Sigmoid colon (tissue), 7 donors: ENCODE measurements around the gene ZBTB38. TPM values are rescaled to one million over a fixed set of nuclear protein-coding genes. Genes with fewer than 3 reads are reported as not detected.

Experiments
- DNase-seq: peaks from one replicate; pipeline ENCODE4 v3.0.0-alpha.2; 2019
- H3K27ac ChIP-seq, 4 donors: fragments of 200-600 bp; sonication (generic); one replicate each; pipeline ENCODE4 v1.5.1; 2016 to 2019; ENCODE audit warnings: mild to moderate bottlenecking in 1 of 4
- H3K27me3 ChIP-seq, 3 donors: fragments of 200-600 bp; sonication (generic); one replicate each; pipeline ENCODE4 v1.5.1; 2019; ENCODE audit warnings: mild to moderate bottlenecking in 1 of 3
- H3K36me3 ChIP-seq, 4 donors: fragments of 200-600 bp; sonication (generic); one replicate each; pipeline ENCODE4 v1.5.1; 2016 to 2019
- H3K4me1 ChIP-seq, 4 donors: fragments of 200-600 bp; sonication (generic); one replicate each; pipeline ENCODE4 v1.5.1; 2017 to 2019
- H3K4me3 ChIP-seq, 4 donors: fragments of 200-600 bp; sonication (generic); one replicate each; pipeline ENCODE4 v1.5.1; 2017 to 2019; ENCODE audit warnings: mild to moderate bottlenecking in 2 of 4, moderate library complexity in 1 of 4
- H3K9me3 ChIP-seq, 4 donors: fragments of 200-600 bp in 3 of 4; sonication (generic) in 3 of 4; one replicate each; pipeline versions ENCODE4 v1.5.1 to v1.6.1; 2013 to 2019
- EP300 ChIP-seq, 4 donors: sonication (generic); formaldehyde crosslinking; IDR thresholded peaks; one replicate each; pipeline ENCODE4 v1.6.1; 2017; ENCODE audit warnings: antibody characterized with exemption in 4 of 4
- POLR2A ChIP-seq, 2 donors: fragments of 450-650 bp; IDR thresholded peaks; one replicate each; pipeline ENCODE4 v1.6.1; 2016; ENCODE audit warnings: antibody characterized with exemption in 2 of 2, mild to moderate bottlenecking in 2 of 2, moderate library complexity in 2 of 2
- POLR2AphosphoS5 ChIP-seq, 4 donors: sonication (generic); formaldehyde crosslinking; IDR thresholded peaks; one replicate each; pipeline ENCODE4 v1.6.1; 2017; ENCODE audit warnings: antibody characterized with exemption in 4 of 4
- WGBS, 2 donors: extraction: QIAGEN DNeasy Blood & Tissue Kit; methylation state at CpG; one replicate each; pipeline ENCODE4 v1.1.7; 2013; 5-methylcytosine and 5-hydroxymethylcytosine counted together
- intact Hi-C: fragments of 100-400 bp; cut with DNase I; formaldehyde crosslinking; loops from one replicate; pipeline ENCODE4 v1.15.1; 2023
- polyA plus RNA-seq, 3 donors: library from polyadenylated mRNA; stranded (reverse); fragments of 200-250 nt; gene quantifications; one replicate each; pipeline ENCODE4 v1.2.3, GENCODE V29; 2013
- total RNA-seq, 4 donors: library from RNA; depleted of rRNA; stranded (reverse); fragments of >200 nt; gene quantifications; one replicate each; pipeline ENCODE4 v1.1.0, GENCODE V29; 2016
- TF ChIP-seq, protein P1 (sequence below), 4 experiments: fragments of 450-650 bp in 3 of 4; fragments of 200-600 bp in 1 of 4; IDR thresholded peaks; one replicate each; pipeline ENCODE4 v1.5.1; 2016 to 2019; ENCODE audit warnings: antibody characterized with exemption in 4 of 4, mild to moderate bottlenecking in 3 of 4, moderate library complexity in 2 of 4
- donor health status: healthy with polysubstance abuse.
- donor health status: Bipolar disorder and iron deficiency.
- donor health status: healthy.

ZBTB38 gene
- total and polyA plus RNA-seq, 7 donors, result 16.8 to 178 (median 150) TPM

DNA sequence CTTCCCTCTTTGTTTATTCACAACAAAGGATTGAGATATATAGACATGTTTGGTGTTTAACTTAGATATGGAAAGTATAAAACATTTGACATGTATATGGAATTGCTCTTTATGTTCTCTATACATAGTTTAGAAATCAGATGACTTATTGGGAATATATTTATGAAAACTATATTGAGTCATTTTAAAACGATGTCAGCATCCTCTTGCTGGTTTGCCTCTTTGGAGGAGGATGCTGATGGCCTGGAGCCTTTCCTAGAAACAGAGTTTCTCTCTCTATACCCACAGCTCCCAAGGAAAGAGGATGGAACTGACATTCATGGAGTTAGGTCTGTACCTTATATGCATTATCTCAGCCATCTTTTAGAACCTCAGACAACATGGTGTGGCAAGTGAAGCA is 40.3 kb downstream of the ZBTB38 start:
- DNase-seq, result no peak
- Histone ChIP-seq H3K4me1 (peaks cover 0 to 96% (median 89%) of the 10 kb centered on the region in 4 donors), H3K27ac (peak overlapping the region; percentile 97 to 98 (median 98)), H3K36me3 (peaks cover 5 to 18% (median 12%) of the 10 kb centered on the region in 4 donors), H3K4me3 (no peak overlapping the region), H3K9me3 (no peaks in the 10 kb centered on the region), H3K27me3 (no peaks in the 10 kb centered on the region)
- intact Hi-C loops, result no loop called here
- WGBS, 2 donors, result 82 to 84% methylated on average over 1 of the region's 1 CpG
- TF ChIP-seq POLR2A (IDR thresholded peaks at IDR 0.05), result no peak
- no peak for TF ChIP-seq EP300 (IDR thresholded peaks at IDR 0.05)
- TF ChIP-seq, protein P1, sequence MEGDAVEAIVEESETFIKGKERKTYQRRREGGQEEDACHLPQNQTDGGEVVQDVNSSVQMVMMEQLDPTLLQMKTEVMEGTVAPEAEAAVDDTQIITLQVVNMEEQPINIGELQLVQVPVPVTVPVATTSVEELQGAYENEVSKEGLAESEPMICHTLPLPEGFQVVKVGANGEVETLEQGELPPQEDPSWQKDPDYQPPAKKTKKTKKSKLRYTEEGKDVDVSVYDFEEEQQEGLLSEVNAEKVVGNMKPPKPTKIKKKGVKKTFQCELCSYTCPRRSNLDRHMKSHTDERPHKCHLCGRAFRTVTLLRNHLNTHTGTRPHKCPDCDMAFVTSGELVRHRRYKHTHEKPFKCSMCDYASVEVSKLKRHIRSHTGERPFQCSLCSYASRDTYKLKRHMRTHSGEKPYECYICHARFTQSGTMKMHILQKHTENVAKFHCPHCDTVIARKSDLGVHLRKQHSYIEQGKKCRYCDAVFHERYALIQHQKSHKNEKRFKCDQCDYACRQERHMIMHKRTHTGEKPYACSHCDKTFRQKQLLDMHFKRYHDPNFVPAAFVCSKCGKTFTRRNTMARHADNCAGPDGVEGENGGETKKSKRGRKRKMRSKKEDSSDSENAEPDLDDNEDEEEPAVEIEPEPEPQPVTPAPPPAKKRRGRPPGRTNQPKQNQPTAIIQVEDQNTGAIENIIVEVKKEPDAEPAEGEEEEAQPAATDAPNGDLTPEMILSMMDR (IDR thresholded peaks at IDR 0.05), result no peak
- no peak for TF ChIP-seq POLR2AphosphoS5 (IDR thresholded peaks at IDR 0.05)

DNA sequence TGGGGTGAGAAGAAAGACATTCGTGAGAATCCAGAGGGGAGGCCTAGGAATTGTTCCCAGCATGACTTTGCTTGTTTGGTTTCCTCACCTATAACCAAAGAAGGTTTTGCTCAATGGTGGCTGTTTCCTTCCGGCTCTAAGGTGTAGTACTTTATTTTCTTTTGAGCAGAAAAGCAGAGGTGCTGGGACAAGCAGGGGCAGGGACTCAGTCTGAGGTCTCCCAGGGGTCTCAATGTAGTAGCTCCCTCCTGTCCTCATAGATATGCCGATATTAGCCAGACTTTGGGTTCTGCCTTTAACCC is 41.6 kb downstream of the ZBTB38 start:
- H3K36me3 ChIP-seq, result peaks cover 0 to 15% (median 4%) of the 10 kb centered on the region in 4 donors
- intact Hi-C loops, result no loop called here
- no peak overlapping the region for H3K4me3 ChIP-seq
- H3K27me3 ChIP-seq, result no peaks in the 10 kb centered on the region
- DNase-seq, result no peak
- no peak for TF ChIP-seq POLR2AphosphoS5 (IDR thresholded peaks at IDR 0.05)
- TF ChIP-seq, protein P1 (IDR thresholded peaks at IDR 0.05), result no peak
- no peak for TF ChIP-seq EP300 (IDR thresholded peaks at IDR 0.05)
- no peak for TF ChIP-seq POLR2A (IDR thresholded peaks at IDR 0.05)
- peaks cover 0 to 96% (median 89%) of the 10 kb centered on the region in 4 donors for H3K4me1 ChIP-seq
- H3K27ac ChIP-seq, result peak overlapping the region; percentile 97 to 98 (median 98)
- WGBS, 2 donors, result 61 to 82% methylated on average over 3 of the region's 3 CpGs
- H3K9me3 ChIP-seq, result no peaks in the 10 kb centered on the region

DNA sequence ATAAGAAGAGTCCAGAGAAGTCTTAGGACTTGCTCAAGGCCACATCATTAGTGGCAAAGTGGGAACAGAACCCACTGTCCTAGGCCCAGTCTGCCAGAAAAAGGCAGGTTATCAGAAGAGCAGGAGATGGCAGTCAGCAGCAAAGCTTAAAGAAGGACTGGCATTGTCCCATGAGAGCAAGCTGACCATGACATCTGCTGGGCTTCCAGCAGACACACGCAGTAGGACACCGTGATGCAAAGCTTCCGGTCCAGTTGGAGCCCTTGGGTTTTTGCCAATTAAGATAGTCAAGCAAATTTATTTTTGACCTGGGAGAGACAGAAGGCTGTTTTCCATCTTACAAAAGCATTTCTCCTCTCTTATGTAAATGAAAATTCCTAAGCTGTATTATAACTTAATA is 42.1 kb downstream of the ZBTB38 start:
- DNase-seq, result peak; percentile 86
- 46 to 58% methylated on average over 3 of the region's 3 CpGs for WGBS, 2 donors
- Histone ChIP-seq H3K36me3 (peaks cover 0 to 15% (median 2%) of the 10 kb centered on the region in 4 donors), H3K4me3 (no peak overlapping the region), H3K4me1 (peaks cover 0 to 96% (median 89%) of the 10 kb centered on the region in 4 donors), H3K9me3 (no peaks in the 10 kb centered on the region), H3K27ac (peak overlapping the region; percentile 97 to 98 (median 98)), H3K27me3 (no peaks in the 10 kb centered on the region)
- TF ChIP-seq POLR2A (IDR thresholded peaks at IDR 0.05) (no peak), POLR2AphosphoS5 (IDR thresholded peaks at IDR 0.05) (peak; percentile 61 to 66 (median 63)), EP300 (IDR thresholded peaks at IDR 0.05) (peak in 1 of 4 donors; percentile 84)
- TF ChIP-seq, protein P1 (IDR thresholded peaks at IDR 0.05), result no peak
- intact Hi-C loops, result no loop called here

DNA sequence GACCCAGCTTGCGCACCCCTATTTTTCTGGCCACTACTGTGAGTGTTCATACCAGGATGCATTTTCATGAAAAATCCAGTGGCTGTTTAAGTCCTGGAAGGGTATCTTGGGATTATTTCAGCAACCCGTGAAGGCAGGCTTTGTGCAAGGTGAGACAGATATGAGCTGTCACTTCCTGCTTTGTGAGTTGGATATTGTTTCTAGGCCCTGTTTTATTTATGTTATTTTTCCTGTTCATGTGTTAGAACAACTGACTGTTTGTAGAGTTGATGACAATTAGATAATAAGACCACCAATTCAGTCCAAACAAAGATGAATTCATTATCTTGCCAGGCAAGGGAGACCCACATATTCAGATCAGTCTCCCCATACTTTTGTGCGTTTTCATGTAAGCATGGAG is 42.5 kb downstream of the ZBTB38 start:
- intact Hi-C loops, result no loop called here
- TF ChIP-seq POLR2A (IDR thresholded peaks at IDR 0.05), result no peak
- no peak for TF ChIP-seq EP300 (IDR thresholded peaks at IDR 0.05)
- TF ChIP-seq POLR2AphosphoS5 (IDR thresholded peaks at IDR 0.05), result no peak
- TF ChIP-seq, protein P1 (IDR thresholded peaks at IDR 0.05), result no peak
- no peak overlapping the region for H3K4me3 ChIP-seq
- no peak for DNase-seq
- 58 to 69% methylated on average over 3 of the region's 3 CpGs for WGBS, 2 donors
- peaks cover 0 to 96% (median 90%) of the 10 kb centered on the region in 4 donors for H3K4me1 ChIP-seq
- no peaks in the 10 kb centered on the region for H3K27me3 ChIP-seq
- no peaks in the 10 kb centered on the region for H3K9me3 ChIP-seq
- H3K36me3 ChIP-seq, result peaks cover 0 to 19% (median 2%) of the 10 kb centered on the region in 4 donors
- H3K27ac ChIP-seq, result peak overlapping the region; percentile 97 to 98 (median 98)

DNA sequence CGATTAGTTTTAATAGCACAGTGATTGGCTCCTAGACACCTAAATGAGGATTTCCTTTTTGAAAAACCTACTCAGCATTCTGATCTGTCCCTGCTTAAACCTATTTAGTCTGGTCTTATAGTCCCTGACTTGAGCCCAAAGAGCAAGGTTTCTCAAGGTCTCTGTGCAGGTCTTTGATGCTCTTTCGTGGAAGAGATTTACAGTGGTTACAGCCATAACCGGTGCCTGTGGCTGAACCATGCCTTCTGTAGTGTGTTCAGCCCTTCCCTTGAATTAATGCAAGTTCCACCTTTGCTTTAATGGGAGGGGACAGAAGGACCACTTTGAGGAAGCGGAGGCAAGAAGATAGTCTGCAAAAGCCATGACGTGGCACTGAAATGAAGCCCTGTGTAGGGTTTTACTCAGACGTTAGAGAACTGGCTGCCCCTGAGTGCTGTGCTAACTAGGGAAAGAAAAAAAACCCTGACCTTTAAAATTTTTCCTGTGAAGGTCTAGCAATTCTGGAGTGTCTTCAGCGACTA is 43.0 kb downstream of the ZBTB38 start:
- Histone ChIP-seq H3K36me3 (peaks cover 0 to 20% (median 2%) of the 10 kb centered on the region in 4 donors), H3K9me3 (no peaks in the 10 kb centered on the region), H3K27ac (peak overlapping the region; percentile 97 to 98 (median 98)), H3K4me1 (peaks cover 0 to 96% (median 90%) of the 10 kb centered on the region in 4 donors), H3K4me3 (peak overlapping the region in 1 of 4 donors; percentile 1), H3K27me3 (no peaks in the 10 kb centered on the region)
- 38 to 46% methylated on average over 7 of the region's 7 CpGs for WGBS, 2 donors
- intact Hi-C loops, result no loop called here
- no peak for DNase-seq
- TF ChIP-seq POLR2A (IDR thresholded peaks at IDR 0.05), result no peak
- TF ChIP-seq, protein P1 (IDR thresholded peaks at IDR 0.05), result no peak
- TF ChIP-seq POLR2AphosphoS5 (IDR thresholded peaks at IDR 0.05), result peak in 1 of 4 donors; percentile 25
- no peak for TF ChIP-seq EP300 (IDR thresholded peaks at IDR 0.05)
